GM21786 (cell line): ENCODE data around the gene FIGNL1.

ENCODE experiments used
- ATAC-seq: cut with Tn5 transposase; IDR thresholded peaks from one replicate; pipeline ENCODE4 v1.9.1; 2021; ENCODE audit not compliant: unreplicated experiment

Gene FIGNL1

GRCh38 chr7:50431722-50432305, 18.3 kb downstream of the FIGNL1 start:
- no peak for ATAC-seq

GRCh38 chr7:50431316-50431715, 18.8 kb downstream of the FIGNL1 start:
- ATAC-seq, result no peak

- ATAC-seq, result no peak
Measured at GRCh38 chr7:50428911-50429310, 21.2 kb downstream of the FIGNL1 start.

GRCh38 chr7:50427518-50427917, 22.6 kb downstream of the FIGNL1 start:
- ATAC-seq, result no peak

DNA sequence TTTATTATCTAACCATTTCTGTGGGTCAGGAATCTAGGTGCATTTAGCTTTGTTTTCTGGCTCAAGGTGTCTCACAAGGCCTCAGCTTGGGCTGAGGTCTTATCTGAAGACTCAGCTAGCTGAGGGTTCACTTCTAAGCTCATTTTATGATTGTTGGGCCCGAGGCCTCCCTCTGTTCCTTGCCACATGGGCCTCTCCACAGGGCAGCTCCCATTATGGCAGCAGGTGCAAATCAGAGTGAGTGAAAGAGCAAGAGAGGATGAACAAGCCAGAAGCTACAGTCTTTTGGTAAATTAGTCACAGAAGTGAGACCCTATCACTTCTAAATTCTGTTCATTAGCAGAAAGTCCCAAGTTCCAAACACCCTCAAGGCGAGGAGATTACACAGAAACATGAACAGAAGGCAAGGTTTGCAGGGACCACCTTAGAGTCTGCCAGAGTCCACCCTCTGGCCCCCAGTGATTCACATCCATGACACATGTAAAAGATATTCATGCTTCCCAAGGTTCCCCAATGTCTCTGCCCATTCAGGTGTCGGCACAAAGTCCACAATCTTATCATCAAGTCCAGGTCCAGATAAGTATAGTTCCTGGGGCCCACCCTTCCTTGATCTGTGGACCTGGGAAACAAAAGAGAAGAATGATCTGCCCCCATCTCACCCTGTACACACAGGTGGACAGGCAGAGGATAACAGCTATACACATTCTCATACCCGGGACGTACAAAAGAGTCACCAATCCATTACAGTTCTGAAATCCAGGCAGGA, 23.7 kb downstream of the FIGNL1 start:
- no peak for ATAC-seq

DNA sequence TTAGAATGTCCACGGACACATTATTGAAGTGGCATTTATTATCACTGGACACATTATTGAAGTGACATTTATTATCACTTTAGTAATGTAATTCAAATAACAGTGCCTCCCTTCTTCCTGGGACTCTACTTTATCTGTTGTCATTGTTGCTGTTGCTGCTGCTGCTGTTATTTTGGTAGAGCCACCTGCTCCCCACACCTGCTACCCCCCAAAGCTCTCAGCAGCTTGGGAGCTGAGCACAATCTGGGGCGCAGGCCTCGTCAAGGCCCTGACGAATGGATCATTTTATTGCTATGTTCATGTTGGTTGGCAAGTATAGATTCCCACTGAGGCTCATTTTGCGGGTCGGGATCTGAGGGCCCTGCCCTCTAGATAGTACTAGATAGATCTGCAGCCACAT, 24.8 kb downstream of the FIGNL1 start:
- no peak for ATAC-seq

DNA sequence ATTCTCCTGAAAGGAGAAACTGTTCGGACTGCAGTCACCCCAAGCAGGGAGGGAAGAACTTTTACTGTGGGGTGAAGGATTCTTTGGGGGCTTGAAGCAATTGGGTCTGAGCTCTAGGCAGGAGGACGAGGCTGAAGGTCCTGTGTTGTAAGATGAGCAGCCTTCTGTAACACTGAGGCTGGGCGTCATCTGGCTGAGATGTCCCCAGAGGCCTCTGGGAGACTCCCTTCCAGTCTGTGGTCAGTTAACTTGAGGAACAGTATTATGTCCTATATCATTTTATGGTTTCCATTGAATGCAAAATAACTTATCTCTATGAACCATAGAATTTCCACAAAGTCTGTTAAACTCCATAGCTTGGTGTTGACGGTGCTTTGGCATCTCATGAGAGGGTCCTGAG, 26.3 kb downstream of the FIGNL1 start:
- no peak for ATAC-seq

DNA sequence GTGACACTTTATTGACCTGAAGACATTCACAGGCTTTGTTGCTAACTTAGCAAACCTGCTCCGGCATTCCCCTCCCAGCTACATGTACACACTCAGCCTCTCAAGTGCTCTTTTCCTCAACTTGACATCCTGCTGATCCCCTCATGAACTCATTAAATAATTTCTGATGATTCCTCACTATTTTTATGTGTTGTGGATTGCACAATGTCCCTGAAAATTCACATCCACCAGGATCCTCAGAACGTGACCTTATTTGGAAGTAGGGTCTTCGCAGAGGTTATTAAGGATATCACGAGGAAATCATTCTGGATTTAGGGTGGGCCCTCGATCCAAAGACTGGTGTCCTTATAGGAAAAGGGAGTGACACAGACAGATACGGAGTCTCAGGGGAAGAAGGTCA, 27.3 kb downstream of the FIGNL1 start:
- no peak for ATAC-seq

- ATAC-seq, result no peak
Measured at GRCh38 chr7:50421043-50421442, 29.1 kb downstream of the FIGNL1 start.

- ATAC-seq, result no peak
Measured at GRCh38 chr7:50418526-50419290, 31.4 kb downstream of the FIGNL1 start.

DNA sequence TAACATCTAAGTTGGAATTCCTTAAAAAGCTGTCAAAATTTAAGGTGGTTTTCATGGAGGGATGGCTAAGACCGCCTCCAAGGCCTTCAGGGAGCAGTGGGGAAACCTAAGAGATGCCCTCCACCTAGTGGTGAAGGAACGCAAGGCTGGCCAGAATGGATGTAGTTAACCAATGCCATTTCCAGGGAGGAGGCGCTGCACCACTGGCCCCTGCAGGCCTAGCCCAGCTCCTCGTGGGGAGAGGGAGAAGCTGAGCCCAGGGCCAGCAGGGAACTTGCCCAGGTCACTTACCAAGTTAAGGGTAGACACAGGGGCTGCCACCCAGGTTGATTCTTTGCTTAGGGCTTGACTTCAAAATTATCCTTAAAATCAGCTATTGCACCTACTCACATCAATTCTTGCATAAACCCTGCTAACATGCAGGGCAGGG, 32.0 kb downstream of the FIGNL1 start:
- ATAC-seq, result peak; percentile 89

- peak; percentile 79 for ATAC-seq
Measured at GRCh38 chr7:50416527-50417182, 33.5 kb downstream of the FIGNL1 start.

- ATAC-seq, result no peak
Measured at GRCh38 chr7:50415844-50416364, 34.2 kb downstream of the FIGNL1 start.

DNA sequence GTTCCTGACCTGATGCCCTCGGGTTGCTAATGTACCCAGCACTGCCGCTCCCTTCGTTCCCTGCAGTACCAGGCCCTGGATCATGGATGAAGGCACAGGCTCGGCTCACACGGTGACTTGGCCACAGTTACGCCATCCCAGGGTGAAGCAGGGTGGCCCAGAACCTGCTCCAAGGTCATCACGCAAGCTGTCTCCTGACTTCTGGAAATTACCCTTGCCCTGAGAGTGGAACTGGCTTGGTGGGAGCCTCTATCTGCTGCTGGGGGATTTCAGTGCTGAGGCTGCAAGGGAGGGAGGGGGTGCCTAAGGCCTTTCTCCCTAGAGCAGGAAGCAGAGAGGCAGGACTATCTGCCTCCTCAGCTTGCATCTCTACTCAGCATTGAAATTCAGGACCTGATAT, 36.6 kb downstream of the FIGNL1 start:
- no peak for ATAC-seq

DNA sequence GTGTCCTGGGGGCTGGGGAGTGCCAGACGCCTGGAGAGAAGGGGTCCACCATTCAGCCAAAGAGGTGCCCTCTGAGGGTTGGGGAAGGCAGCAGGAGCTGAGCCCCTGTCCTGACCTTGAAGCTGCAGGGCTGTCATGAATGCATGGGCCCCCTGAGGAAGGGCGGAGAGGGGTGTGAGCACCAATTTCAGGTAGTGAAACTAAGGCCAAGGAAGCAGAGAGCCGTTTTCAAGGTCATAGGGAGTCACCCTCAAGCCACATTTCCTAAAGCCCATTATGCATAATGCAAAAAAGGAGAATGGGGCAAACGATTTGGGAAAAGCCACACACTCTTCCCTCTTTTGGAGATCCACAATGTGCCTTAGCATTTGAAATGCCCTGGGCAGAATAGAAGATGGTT, 37.2 kb downstream of the FIGNL1 start:
- no peak for ATAC-seq

GRCh38 chr7:50411332-50411731, 38.8 kb downstream of the FIGNL1 start:
- ATAC-seq, result no peak

GRCh38 chr7:50409856-50410745, 40.0 kb downstream of the FIGNL1 start:
- ATAC-seq, result peak; percentile 54

DNA sequence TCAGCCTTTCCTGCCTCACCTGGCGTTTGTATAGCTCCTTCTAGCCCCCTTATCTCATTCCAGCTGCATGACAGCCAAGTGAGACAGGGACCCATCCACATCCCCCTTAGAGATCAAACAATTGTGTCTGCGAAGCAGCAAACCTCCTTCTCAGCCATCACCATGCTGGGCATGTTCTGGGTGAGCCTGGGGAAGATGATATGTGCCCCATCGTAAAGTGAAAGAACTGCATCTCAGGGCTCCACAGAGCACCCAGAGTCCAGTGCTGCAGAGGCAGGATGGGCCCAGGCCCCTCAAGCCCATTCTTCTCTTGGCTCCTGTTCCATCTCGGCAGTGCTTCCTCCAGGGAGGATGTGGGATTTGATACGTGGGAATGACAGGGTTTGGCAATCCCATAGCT, 43.2 kb downstream of the FIGNL1 start:
- no peak for ATAC-seq

- no peak for ATAC-seq
Measured at GRCh38 chr7:50405221-50405620, 44.9 kb downstream of the FIGNL1 start.

DNA sequence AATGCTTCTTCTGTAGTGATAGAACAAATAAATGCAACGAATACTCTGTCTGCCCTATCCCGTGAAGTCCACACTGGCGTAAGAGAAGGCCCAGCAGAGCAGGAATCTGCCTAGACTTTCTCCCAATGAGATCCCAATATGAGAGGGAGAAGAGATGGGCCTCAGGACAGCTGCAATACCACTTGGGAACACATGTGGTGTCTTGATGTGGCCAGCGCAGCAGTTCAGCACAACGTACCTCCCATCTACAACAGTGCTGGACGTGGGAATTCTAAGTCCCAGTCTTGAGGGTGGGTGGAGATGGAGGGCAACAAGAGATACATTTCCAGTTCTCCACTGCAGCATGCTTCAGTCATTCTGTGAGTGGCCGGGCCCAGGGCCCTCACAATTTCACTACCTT, 45.8 kb downstream of the FIGNL1 start:
- no peak for ATAC-seq
